ENCODE measurements around the gene TSHZ2.
A peak's percentile ranks its signal among the peaks of the same experiment; 100 is the strongest.

Gene TSHZ2

GRCh38 chr20:53215166-53215565 lies 243.0 kb downstream of the TSHZ2 start:
- no peak for TF ChIP-seq CTCF (IDR thresholded peaks at IDR 0.05; ENCODE audit: low read depth, low read length)
- DNase-seq, result no peak
- Histone ChIP-seq H3K4me3 (ENCODE audit: low read depth, low read length) (no peak overlapping the region), H3K4me1 (no peaks in the 10 kb centered on the region), H3K27me3 (no peaks in the 10 kb centered on the region), H3K36me3 (no peaks in the 10 kb centered on the region), H3K9me3 (no peaks in the 10 kb centered on the region)

- Histone ChIP-seq H3K27me3 (no peaks in the 10 kb centered on the region), H3K36me3 (no peaks in the 10 kb centered on the region), H3K4me3 (ENCODE audit: low read depth, low read length) (no peak overlapping the region), H3K9me3 (no peaks in the 10 kb centered on the region), H3K4me1 (no peaks in the 10 kb centered on the region)
- no peak for TF ChIP-seq CTCF (IDR thresholded peaks at IDR 0.05; ENCODE audit: low read depth, low read length)
- no peak for DNase-seq
Observed at GRCh38 chr20:53216478-53216855, 244.3 kb downstream of the TSHZ2 start.

- no peaks in the 10 kb centered on the region for H3K9me3 ChIP-seq
- no peaks in the 10 kb centered on the region for H3K36me3 ChIP-seq
- DNase-seq, result peak; percentile 82
- no peak overlapping the region for H3K4me3 ChIP-seq (ENCODE audit: low read depth, low read length)
- H3K27me3 ChIP-seq, result no peaks in the 10 kb centered on the region
- H3K4me1 ChIP-seq, result no peaks in the 10 kb centered on the region
- peak; percentile 83 for TF ChIP-seq CTCF (IDR thresholded peaks at IDR 0.05; ENCODE audit: low read depth, low read length)
Observed at GRCh38 chr20:53216856-53217576, 244.9 kb downstream of the TSHZ2 start.

GRCh38 chr20:53220482-53221307 lies 248.5 kb downstream of the TSHZ2 start:
- Histone ChIP-seq H3K4me3 (ENCODE audit: low read depth, low read length) (no peak overlapping the region), H3K36me3 (no peaks in the 10 kb centered on the region), H3K9me3 (no peaks in the 10 kb centered on the region), H3K4me1 (no peaks in the 10 kb centered on the region), H3K27me3 (no peaks in the 10 kb centered on the region)
- no peak for TF ChIP-seq CTCF (IDR thresholded peaks at IDR 0.05; ENCODE audit: low read depth, low read length)
- no peak for DNase-seq

GRCh38 chr20:53221731-53222130 lies 249.6 kb downstream of the TSHZ2 start:
- Histone ChIP-seq H3K4me1 (no peaks in the 10 kb centered on the region), H3K36me3 (no peaks in the 10 kb centered on the region), H3K27me3 (no peaks in the 10 kb centered on the region), H3K4me3 (ENCODE audit: low read depth, low read length) (no peak overlapping the region), H3K9me3 (no peaks in the 10 kb centered on the region)
- no peak for DNase-seq
- TF ChIP-seq CTCF (IDR thresholded peaks at IDR 0.05; ENCODE audit: low read depth, low read length), result no peak

- no peak for TF ChIP-seq CTCF (IDR thresholded peaks at IDR 0.05; ENCODE audit: low read depth, low read length)
- Histone ChIP-seq H3K9me3 (no peaks in the 10 kb centered on the region), H3K27me3 (no peaks in the 10 kb centered on the region), H3K4me3 (ENCODE audit: low read depth, low read length) (no peak overlapping the region), H3K4me1 (no peaks in the 10 kb centered on the region), H3K36me3 (no peaks in the 10 kb centered on the region)
- DNase-seq, result no peak
Observed at GRCh38 chr20:53222416-53222815, 250.3 kb downstream of the TSHZ2 start.
